Measurements from ENCODE around the gene TTC3.
"Not testable (repeated sequence)": the region's sequence is repeated elsewhere in the genome, so short reads cannot be mapped to it uniquely, and the experiment has no call there.

Gene TTC3, protein sequence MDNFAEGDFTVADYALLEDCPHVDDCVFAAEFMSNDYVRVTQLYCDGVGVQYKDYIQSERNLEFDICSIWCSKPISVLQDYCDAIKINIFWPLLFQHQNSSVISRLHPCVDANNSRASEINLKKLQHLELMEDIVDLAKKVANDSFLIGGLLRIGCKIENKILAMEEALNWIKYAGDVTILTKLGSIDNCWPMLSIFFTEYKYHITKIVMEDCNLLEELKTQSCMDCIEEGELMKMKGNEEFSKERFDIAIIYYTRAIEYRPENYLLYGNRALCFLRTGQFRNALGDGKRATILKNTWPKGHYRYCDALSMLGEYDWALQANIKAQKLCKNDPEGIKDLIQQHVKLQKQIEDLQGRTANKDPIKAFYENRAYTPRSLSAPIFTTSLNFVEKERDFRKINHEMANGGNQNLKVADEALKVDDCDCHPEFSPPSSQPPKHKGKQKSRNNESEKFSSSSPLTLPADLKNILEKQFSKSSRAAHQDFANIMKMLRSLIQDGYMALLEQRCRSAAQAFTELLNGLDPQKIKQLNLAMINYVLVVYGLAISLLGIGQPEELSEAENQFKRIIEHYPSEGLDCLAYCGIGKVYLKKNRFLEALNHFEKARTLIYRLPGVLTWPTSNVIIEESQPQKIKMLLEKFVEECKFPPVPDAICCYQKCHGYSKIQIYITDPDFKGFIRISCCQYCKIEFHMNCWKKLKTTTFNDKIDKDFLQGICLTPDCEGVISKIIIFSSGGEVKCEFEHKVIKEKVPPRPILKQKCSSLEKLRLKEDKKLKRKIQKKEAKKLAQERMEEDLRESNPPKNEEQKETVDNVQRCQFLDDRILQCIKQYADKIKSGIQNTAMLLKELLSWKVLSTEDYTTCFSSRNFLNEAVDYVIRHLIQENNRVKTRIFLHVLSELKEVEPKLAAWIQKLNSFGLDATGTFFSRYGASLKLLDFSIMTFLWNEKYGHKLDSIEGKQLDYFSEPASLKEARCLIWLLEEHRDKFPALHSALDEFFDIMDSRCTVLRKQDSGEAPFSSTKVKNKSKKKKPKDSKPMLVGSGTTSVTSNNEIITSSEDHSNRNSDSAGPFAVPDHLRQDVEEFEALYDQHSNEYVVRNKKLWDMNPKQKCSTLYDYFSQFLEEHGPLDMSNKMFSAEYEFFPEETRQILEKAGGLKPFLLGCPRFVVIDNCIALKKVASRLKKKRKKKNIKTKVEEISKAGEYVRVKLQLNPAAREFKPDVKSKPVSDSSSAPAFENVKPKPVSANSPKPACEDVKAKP (N-terminal part only)

DNA sequence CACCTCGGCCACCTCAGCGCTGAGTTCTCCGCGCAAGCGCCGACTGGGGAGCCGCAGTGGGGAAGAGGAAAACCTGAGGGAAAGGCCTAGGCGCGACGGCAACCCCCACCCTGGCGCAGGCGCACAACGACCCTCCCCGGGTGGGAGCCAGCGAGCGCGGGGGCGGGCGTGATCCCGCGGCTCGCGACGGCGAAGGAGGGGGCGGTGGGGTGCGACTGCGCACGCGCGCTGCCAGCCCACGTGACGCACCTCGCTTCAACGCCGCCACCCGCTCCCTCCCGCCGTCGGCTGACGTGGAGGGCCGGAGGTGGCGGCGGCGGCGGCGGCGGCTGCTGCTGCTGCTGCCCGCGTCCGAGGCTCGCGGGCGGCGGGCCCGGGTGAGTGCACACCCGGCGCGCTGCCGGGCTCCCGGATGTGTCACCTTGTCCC is at the start of gene TTC3, which contains the start of gene PIGP:
Gene TTC3 (plus strand): TSS at position 267 of the 429 bp plus-strand sequence. CDS start 14,004 bp downstream, outside the sequence.
Gene PIGP (minus strand): TSS at position 84 of the 429 bp plus-strand sequence. CDS start 556 bp downstream, outside the sequence.
- DNase-seq (ENCODE audit: low spot score) = peak; percentile 100

DNA sequence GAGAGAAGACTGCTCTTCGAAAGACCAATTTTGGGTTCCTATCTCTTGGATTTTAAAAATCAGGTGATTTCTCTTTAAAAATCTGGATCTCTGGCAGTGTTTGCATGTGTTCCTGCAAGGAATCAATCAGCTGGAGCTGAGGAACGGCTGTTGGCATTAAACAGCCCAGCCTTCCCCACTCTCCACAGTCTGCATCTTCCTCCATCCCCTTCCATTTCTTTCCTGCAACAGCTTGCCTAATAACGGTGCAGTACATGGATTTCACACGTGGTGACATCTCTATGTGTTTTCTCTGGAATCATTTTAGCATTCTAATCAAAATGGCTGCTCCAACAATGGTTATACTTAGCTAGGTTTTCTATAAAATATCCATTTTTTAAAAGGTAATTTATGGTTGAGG is 46.6 kb upstream of the TTC3 start:
- no peak for DNase-seq (ENCODE audit: low spot score)

DNA sequence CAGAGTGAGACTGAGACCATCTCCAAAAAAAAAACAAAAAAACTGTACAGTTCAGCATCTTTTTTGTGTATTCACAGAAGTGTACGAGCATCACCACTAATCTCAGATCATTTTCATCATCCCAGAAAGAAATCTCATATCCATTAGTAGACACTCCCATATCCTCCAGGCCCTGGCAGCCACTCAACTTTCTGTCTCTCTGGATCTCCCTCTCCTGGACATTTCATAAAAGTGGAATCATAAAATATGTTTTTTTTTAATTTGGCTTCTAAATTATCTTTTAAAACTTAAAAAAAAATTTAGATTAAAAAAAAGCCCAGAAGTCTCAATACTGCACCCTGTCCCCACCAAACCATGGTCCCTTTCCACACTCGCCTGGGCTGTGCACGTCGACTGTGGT is 44.5 kb upstream of the TTC3 start:
- no peak for DNase-seq (ENCODE audit: low spot score)

DNA sequence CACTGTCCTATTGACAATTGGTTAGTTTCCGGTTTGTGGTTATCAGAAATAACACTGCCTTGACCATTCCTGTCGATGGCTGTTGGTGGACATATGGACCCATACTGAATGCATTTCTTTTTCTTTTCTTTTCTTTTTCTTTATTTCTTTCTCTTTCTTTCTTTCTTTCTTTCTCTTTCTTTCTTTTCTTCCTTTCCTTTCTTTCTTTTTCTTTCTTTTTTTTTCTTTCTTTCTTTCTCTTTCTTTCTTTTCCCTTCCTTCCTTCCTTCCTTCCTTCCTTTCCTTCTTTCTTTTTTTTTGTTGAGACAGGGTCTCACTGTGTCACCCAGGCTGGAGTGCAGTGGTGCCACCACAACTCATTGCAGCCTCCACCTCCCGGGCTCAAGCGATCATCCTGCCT is 42.2 kb upstream of the TTC3 start:
- no peak for DNase-seq (ENCODE audit: low spot score)

DNA sequence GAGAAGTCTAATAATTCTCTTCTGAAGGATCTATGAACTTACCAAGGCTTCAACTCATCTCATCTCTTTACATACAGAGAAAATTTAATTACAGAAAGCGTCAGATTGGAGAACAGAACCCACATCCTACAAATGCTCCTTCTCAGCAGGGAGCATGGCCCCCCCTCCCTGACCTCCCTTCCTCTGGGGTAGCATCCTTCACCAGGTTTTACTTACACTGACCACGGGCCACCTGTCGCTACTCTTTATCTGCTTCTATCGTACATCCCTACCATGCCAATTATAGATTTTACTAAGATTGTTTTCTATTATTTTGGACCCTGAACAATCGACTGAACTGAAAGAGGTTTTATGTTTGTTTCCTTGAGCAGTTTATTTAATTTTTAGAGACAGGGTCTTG is 40.8 kb upstream of the TTC3 start:
- no peak for DNase-seq (ENCODE audit: low spot score)

DNA sequence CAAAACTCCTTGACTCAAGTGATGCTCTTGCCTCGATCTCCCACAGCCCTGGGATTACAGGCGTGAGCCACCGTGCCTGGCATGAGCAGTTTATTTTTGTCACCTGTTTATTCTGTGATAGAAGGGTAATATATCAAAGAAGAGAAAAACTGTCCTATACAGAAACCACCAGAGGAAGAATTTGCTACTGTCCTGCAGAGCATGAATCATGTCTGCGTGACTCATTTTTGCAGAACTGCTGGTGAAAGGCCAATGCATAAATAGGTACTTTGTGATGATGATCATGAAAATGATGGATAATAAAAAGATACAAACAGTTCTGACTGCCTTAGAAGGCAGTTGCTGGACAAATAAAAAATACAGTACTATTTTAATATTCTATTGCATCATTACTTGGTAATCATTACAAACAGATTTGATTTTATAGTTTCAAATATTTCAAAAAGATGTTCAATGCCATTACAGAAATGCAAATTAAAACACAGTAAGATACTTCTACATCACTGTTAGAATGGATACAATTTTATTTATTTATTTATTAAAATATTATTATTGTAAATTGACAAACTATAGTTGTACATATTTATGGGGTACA is 40.1 kb upstream of the TTC3 start:
- DNase-seq (ENCODE audit: low spot score) = peak; percentile 34

DNA sequence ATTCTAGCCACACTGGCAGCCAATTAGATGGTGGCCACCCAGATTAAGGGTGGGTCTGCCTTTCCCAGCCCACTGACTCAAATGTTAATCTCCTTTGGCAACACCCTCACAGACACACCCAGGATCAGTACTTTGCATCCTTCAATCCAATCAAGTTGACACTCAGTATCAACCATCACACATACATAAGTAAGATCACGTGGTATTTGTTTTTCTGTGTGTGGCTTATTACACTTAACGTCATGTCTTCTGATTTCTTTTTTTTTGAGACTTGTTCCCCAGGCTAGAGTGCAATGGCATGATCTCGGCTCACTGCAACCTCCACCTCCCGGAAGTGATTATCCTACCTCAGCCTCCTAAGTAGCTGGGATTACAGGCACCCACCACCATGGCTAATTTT is 38.7 kb upstream of the TTC3 start:
- DNase-seq (ENCODE audit: low spot score) = not testable (repeated sequence)

DNA sequence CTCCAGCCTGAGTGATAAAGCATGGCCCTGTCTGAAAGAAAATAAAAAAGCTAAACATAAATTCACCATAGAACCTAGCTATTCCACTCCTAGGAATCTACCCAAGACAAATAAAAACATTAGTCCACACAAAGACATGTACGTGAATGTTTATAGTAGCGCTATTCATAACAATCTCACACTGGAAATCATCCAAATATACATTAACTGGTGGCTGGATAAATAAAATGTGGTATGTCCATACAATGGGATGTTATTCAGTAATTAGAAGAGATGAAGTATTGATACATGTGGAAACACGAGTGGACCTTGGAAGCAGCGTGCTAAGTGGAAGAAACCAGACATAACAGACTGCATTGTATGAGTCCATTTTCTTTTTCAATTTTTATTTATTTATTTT is 36.9 kb upstream of the TTC3 start:
- DNase-seq (ENCODE audit: low spot score) = no peak

DNA sequence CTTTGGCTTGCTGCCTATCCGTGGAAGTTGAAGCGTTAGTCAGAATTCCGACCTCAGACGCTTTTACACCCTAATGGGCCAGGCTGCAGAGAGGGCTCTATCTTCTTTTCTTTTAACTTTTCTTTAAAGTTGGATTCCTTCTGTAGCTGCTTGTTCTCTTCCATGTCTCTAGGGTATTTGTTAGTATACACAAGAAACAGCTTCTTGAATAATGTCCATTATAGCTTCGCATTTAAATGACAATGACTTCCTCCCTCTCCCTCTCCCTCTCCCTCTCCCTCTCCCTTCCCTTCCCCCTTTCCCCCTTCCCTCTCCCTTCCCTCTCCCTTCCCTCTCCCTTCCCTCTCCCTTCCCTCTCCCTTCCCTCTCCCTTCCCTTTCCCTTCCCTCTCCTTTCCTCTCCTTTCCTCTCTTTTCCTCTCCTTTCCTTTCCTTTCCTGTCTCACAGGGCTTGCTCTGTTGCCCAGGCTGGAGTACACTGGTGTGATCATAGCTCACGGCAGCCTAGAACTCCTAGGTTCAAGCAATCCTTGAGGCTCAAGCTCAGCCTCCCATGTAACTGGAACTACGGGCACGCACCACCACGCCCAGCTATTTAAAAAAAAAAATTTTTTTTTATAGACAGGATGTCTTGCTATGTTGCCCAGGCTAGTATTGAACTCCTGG is 33.5 kb upstream of the TTC3 start:
- no peak for DNase-seq (ENCODE audit: low spot score)

DNA sequence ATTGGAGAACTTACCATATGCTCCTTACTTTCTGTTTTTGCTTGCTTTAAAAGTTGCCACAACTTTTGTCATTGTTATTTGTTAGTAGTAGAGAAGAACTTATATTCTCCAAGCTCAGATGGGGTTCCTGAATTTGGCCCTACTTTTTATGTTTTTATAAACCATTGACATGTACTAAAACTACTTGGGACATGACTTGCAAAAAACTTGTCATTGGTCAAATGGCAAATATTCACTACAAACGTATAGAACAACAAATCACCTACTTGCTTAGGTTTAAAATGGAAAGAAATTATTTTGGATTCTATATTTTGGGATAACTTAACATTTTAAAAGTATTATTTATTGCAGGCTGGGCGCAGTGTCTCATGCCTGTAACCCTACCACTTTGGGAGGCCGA is 32.8 kb upstream of the TTC3 start:
- no peak for DNase-seq (ENCODE audit: low spot score)

DNA sequence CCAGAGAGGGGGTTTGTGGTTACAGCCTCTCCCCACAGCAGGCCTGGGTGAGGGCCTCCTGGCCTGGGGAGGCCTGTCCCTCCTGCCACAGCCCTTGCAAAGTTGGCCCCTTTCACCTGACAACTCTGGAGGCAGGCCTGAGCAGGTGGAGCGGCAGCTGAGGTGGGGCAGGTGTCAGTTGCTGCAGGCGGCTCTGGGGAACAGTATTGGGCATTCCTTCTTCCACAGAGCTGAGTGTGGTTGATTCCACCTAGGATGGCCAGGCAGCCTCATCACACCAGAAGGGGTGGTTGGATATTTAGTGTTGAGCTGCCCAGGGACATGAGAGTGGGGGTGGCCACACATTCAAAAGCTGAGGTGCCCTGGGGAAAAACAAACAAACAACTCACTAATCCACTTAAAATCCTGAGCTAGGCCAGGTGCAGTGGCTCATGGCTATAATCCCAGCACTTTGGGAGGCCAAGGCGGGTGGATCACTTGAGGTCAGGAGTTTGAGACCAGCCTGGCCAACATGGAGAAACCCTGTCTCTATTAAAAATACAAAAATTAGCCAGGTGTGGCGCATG is 31.3 kb upstream of the TTC3 start:
- DNase-seq (ENCODE audit: low spot score) = no peak

DNA sequence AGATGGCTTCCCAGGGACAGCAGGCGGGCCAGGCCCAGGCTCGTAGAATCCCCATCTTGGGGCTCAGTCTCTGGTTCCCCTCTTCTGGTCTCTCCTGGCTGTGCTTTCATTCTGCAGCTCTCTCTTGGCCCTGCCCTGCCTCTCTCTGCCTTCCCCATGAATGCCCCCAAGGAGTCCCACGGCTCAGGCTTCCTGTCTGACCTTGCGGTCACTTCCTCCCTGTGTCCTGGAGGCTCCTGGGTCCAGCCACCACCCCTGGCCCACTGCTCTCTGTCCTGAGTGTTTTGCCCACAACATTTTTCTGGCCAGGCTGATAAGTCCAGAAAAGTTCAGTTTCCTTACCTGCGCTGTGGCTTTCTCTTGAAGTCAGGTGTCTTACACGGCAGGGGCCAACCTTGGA is 29.2 kb upstream of the TTC3 start:
- no peak for DNase-seq (ENCODE audit: low spot score)

DNA sequence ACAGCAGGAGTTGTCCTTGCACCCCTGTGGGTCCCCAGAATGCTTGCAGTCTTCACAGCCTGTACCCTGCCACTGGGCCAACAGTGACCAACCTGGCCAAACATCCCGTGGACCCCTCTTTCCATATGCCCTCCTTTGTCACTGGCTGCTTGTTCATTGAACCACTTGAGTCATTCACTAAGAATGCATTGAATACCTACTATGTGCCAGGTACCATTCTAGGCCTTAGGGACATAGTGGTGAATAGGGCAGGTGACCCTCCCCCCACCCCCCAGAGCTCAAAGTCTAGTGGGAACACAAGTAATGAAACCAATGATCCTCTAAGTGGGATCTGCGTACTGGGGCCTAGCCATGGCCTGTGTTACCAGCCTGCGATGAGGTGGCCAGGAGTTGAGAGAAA is 28.4 kb upstream of the TTC3 start:
- DNase-seq (ENCODE audit: low spot score) = no peak

DNA sequence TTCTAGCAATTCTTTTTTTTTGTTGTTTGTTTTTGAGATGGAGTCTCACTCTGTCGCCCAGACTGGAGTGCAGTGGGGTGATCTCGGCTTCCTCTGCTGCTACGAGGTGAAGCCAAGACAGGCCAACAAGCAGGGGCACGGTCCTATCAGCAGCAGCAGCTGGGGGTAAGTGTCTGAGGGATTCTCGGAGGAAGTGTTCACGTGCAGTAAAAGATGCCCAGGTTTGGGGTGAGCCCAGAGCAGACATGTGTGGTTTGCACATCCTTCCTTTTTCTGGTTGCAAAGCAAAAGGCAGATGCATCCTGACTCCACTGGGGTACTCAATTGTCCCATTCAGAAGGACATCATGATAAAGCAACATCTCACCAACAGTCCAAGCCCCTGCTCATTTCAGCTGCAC is 27.9 kb upstream of the TTC3 start:
- no peak for DNase-seq (ENCODE audit: low spot score)

DNA sequence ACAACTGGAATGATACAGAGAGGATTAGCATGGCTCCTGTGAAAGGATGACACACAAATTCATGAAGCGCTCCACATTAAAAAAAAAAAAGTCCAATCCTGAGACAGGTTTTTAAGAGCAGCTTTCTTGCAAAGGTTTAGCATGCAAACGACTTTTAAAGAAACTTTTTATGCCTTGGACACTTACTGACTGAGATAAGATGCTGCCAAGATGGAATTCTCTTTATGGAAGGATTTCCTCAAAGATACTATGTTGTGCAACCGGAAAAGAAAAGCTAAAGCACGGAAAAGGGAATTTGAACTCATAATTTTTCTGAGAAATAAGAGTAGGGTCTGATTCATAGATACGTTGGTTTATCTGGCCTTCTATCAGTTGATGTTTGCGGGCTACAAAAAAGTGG is 27.5 kb upstream of the TTC3 start:
- DNase-seq (ENCODE audit: low spot score) = no peak

DNA sequence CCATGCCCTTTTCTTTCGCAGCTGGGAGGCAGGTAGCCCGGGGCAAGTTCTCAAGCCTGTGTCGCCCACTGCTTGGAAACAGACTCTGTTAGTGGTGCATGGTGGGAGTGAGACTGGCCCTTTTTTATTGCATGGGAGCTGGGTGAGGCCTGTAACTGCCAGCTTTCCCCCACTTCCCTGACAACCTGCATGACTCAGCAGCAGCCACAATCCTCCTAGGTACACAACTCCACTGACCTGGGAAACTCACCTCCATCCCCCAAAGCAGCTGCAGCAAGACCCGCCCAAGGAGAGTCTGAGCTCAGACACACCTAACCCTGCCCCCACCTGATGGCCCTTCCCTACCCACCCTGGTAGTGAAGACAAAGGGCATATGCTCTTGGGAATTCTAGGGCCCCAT is 26.0 kb upstream of the TTC3 start:
- no peak for DNase-seq (ENCODE audit: low spot score)

DNA sequence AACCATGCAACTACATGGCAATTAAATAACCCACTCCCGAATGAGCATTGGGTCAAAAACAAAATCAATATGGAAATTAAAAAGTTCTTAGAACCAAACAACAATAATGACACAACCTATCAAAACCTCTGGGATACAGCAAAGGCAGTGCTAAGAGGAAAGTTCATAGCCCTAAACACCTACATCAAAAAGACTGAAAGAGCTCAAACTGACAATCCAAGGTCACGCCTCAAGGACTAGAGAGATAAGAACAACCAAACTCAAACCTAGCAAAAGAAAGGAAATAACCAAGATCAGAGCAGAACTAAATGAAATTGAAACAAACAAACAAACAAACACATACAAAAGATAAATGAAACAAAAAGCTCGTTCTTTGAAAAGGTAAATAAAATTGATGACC is 23.3 kb upstream of the TTC3 start:
- not testable (repeated sequence) for DNase-seq (ENCODE audit: low spot score)

DNA sequence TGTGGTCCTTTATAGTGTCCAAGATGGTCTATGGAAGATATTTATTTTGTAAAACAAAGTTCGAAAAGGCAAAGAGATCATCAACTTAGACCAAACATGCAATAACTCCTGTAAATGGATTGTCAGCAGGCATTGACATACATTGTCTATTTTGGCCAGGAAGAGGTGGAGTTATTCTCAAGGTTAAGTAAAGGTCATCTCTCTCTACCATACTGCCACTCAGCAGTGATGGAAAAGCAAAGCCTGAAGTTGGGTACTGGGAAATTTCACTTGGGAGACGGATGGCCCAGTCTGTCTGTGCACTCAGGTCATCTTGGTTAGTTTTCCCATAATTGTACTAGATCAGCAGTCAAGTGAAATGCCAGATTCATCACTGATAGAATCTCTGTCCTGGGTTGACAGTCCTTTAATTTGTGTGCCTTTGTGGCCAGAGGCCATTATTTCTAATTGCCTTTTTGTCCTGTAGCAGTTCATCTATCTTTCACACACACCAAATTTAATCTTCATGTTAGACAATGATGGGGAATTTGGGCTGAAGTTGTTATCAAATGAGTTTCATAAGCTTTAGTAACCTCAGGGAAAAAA is 17.7 kb upstream of the TTC3 start:
- no peak for DNase-seq (ENCODE audit: low spot score)

DNA sequence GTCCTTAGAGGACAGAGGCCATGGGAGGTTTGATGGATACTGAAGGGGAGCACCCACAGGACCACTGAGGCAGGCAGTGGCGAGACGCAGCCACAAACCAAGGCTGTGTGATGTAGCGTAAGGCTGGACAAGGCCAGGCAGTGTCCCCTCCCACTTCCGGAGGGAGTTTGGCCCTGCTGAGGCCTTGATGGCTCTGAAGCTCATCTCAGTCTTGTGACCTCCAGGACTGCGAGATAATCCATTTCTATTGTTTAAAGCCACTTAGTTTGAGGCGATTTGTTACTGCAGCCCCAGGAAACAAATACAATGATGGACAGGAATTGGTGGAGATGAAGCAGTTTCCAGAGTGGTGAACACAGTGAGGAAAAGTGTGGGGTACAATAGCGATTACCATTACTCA is 15.4 kb upstream of the TTC3 start:
- DNase-seq (ENCODE audit: low spot score) = no peak

DNA sequence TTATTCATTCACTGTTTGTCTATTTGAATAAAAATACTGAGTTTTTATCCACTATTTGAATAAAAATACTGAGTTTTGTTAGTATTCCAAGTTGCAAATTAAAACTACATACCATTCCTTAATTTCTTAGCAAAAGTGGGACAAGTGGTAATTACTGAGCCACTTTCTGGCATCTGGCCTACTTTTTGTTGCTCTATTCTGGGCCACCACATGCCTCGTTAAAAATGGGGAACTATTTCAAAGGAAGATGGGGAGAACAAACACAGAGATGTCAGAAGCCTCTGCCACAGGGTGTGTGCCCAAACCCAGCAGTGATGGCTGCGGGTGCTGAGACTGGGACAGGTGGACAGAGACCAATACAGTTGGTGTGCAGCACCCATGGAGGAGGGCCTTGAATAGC is 14.8 kb upstream of the TTC3 start:
- DNase-seq (ENCODE audit: low spot score) = no peak

DNA sequence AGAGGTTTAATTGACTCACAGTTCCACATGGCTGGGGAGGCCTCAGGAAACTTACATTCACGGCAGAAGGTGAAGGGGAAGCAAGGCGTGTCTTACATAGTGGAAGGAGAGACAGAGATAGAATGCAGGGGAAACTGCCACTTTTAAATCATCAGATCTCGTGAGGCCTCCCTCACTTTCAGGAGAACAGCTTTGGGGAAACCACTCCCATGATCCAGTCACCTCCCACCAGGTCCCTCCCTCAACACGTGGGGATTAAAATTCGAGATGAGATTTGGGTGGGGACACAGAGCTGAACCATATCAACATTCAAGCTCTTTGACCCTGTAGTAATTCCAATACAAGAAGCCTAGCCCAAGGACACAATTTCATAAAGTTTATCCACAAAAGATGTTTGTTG is 13.9 kb upstream of the TTC3 start:
- DNase-seq (ENCODE audit: low spot score) = no peak
